Measurements from ENCODE around the gene SFSWAP. TPM values are rescaled to one million over a fixed set of nuclear protein-coding genes. Genes with fewer than 3 reads are reported as not detected.

Gene SFSWAP
- total RNA-seq, 2 donors from 2014 or later, result 34.2 to 41.1 TPM

GRCh38 chr12:131747276-131748177, 36.6 kb downstream of the SFSWAP start:
- DNase-seq, result no peak
- intact Hi-C loops (cut with DNase I, micrococcal nuclease), result no loop called here
- ATAC-seq, result no peak

- ATAC-seq (no peak), DNase-seq (no peak)
- intact Hi-C loops (cut with DNase I, micrococcal nuclease), result no loop called here
Observed at GRCh38 chr12:131749618-131750315, 38.9 kb downstream of the SFSWAP start.

- ATAC-seq (no peak), DNase-seq (no peak)
- intact Hi-C loops (cut with DNase I, micrococcal nuclease), result no loop called here
Observed at GRCh38 chr12:131751335-131751734, 40.4 kb downstream of the SFSWAP start.

- no peak for DNase-seq
- ATAC-seq, result no peak
- intact Hi-C loops (cut with DNase I, micrococcal nuclease), result no loop called here
Observed at GRCh38 chr12:131752451-131752850, 41.6 kb downstream of the SFSWAP start.

GRCh38 chr12:131753005-131753404, 42.1 kb downstream of the SFSWAP start:
- DNase-seq (no peak), ATAC-seq (no peak)
- intact Hi-C loops (cut with DNase I, micrococcal nuclease), result no loop called here

GRCh38 chr12:131753757-131754156, 42.9 kb downstream of the SFSWAP start:
- intact Hi-C loops (cut with DNase I, micrococcal nuclease), result no loop called here
- no peak for ATAC-seq
- DNase-seq, result no peak

- intact Hi-C loops (cut with DNase I, micrococcal nuclease), result no loop called here
- ATAC-seq (no peak), DNase-seq (no peak)
Observed at GRCh38 chr12:131754184-131754583, 43.3 kb downstream of the SFSWAP start.

GRCh38 chr12:131755305-131756113, 44.6 kb downstream of the SFSWAP start:
- no peak for DNase-seq
- intact Hi-C loops (cut with DNase I, micrococcal nuclease), result no loop called here
- peak; percentile 52 for ATAC-seq

- ATAC-seq, result no peak
- intact Hi-C loops (cut with DNase I, micrococcal nuclease), result no loop called here
- DNase-seq, result no peak
Observed at GRCh38 chr12:131756441-131756840, 45.6 kb downstream of the SFSWAP start.

GRCh38 chr12:131757111-131757510, 46.2 kb downstream of the SFSWAP start:
- intact Hi-C loops (cut with DNase I, micrococcal nuclease), result no loop called here
- DNase-seq, result no peak
- no peak for ATAC-seq

- ATAC-seq (no peak), DNase-seq (no peak)
- intact Hi-C loops (cut with DNase I, micrococcal nuclease), result no loop called here
Observed at GRCh38 chr12:131758016-131758739, 47.3 kb downstream of the SFSWAP start.

- no peak for DNase-seq
- intact Hi-C loops (cut with DNase I, micrococcal nuclease), result no loop called here
- no peak for ATAC-seq
Observed at GRCh38 chr12:131759176-131759575, 48.3 kb downstream of the SFSWAP start.

GRCh38 chr12:131761638-131762037, 50.7 kb downstream of the SFSWAP start:
- ATAC-seq, result no peak
- no peak for DNase-seq
- intact Hi-C loops (cut with DNase I, micrococcal nuclease), result no loop called here

- ATAC-seq, result no peak
- intact Hi-C loops (cut with DNase I, micrococcal nuclease), result no loop called here
- no peak for DNase-seq
Observed at GRCh38 chr12:131764738-131765137, 53.8 kb downstream of the SFSWAP start.

- ATAC-seq (no peak), DNase-seq (no peak)
- intact Hi-C loops (cut with DNase I, micrococcal nuclease), result no loop called here
Observed at GRCh38 chr12:131765961-131766360, 55.1 kb downstream of the SFSWAP start.

- ATAC-seq (no peak), DNase-seq (no peak)
- intact Hi-C loops (cut with DNase I, micrococcal nuclease), result no loop called here
Observed at GRCh38 chr12:131766382-131767107, 55.7 kb downstream of the SFSWAP start.

- ATAC-seq, result no peak
- no peak for DNase-seq
- intact Hi-C loops (cut with DNase I, micrococcal nuclease), result no loop called here
Observed at GRCh38 chr12:131770120-131770519, 59.2 kb downstream of the SFSWAP start.

GRCh38 chr12:131771965-131772364, 61.1 kb downstream of the SFSWAP start:
- DNase-seq, result no peak
- ATAC-seq, result no peak
- intact Hi-C loops (cut with DNase I, micrococcal nuclease), result no loop called here

Measured in left colon (tissue), 2 donors.